Head of caudate nucleus (tissue), 42 donors: Measurements from ENCODE around the gene MMEL1.

ENCODE experiments used
- DNase-seq, 42 donors: peaks; one replicate each; pipeline versions ENCODE4 v3.0.0 to v3.0.0-alpha.2; 2020 to 2021; ENCODE audit warnings: mixed read lengths in 7 of 42
- intact Hi-C: fragments of 100-400 bp; cut with DNase I; formaldehyde crosslinking; loops from one replicate; pipeline ENCODE4 v1.15.0; 2022

MMEL1 gene

DNA sequence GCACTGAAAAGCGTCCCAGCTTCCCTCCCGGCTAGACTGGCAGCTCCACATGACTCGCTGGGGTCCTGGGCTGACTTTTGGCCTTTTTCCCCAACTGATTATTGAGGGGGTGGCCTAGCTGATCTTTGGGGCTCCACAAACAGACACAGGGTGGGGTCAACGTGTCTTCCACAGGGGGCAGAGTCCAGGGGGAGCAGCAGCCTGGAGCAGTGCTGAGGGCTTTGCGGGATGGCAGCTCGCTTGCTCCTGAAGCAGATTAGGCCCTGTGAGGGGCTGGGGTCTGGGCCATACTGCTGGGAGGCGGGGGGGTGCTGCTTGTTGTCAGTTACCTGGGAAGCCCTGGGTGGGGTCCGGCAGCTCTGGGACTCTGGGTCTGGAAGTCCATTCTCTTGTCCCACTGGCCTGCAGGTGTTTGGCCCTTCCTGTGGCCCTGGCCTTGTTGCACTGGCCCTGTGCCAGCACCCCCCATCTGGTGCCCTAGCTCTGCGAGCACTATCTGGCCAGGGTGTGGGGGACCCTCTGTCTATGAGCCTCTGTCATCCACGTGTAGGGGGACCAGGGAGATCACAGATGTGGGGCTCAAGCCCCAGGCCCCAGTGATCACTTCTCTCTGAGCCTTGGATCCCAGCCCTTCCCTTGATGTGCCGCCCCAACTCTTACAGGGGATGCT lies 90.4 kb downstream of the MMEL1 start:
- peak in 1 of 42 donors; percentile 37 for DNase-seq
- intact Hi-C loops = no loop called here

GRCh38 chr1:2541619-2542245 lies 91.1 kb downstream of the MMEL1 start:
- intact Hi-C loops = no loop called here
- DNase-seq = no peak

- intact Hi-C loops = no loop called here
- peak in 4 of 42 donors; percentile 11 to 50 (median 32) for DNase-seq
Measured at GRCh38 chr1:2540816-2541492, 91.9 kb downstream of the MMEL1 start.
